Thyroid gland (tissue), 4 donors: ENCODE measurements around the gene CLSTN2.

ENCODE experiments used
- POLR2A ChIP-seq, 2 donors: fragments of 450-650 bp; IDR thresholded peaks; one replicate each; pipeline ENCODE4 v1.6.1; 2017; ENCODE audit warnings: antibody characterized with exemption in 2 of 2, mild to moderate bottlenecking in 2 of 2, moderate library complexity in 1 of 2
- TF ChIP-seq, protein P1 (sequence below), 6 experiments: fragments of 200-600 bp in 3 of 6; fragments of 450-650 bp in 3 of 6; sonication (generic) in 3 of 6; IDR thresholded peaks; one replicate each; pipeline ENCODE4 v1.5.1; 2016 to 2019; ENCODE audit warnings: antibody characterized with exemption in 6 of 6, mild to moderate bottlenecking in 2 of 6, inconsistent platforms in 1 of 6, moderate library complexity in 1 of 6

DNA sequence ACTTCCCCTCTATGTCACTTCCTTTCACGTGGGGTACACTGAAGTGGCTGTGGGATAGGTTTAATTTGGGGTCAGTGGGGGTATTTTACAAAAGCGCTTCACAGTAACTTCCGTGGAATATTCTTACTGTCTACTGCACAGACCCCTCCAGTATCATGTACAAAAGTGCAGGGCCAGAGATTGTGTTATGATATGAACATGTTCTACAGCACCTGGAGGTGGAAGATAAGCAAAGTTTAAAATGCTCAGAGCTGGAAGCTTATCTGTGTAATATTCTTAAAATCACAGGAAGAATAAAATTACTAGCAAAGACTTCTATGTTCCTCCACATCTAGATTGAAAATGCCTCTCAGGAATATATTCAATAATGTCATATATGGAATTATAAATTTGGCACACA is 658.8 kb downstream of the CLSTN2 start:
- TF ChIP-seq POLR2A (IDR thresholded peaks at IDR 0.05): no peak
- TF ChIP-seq, protein P1, sequence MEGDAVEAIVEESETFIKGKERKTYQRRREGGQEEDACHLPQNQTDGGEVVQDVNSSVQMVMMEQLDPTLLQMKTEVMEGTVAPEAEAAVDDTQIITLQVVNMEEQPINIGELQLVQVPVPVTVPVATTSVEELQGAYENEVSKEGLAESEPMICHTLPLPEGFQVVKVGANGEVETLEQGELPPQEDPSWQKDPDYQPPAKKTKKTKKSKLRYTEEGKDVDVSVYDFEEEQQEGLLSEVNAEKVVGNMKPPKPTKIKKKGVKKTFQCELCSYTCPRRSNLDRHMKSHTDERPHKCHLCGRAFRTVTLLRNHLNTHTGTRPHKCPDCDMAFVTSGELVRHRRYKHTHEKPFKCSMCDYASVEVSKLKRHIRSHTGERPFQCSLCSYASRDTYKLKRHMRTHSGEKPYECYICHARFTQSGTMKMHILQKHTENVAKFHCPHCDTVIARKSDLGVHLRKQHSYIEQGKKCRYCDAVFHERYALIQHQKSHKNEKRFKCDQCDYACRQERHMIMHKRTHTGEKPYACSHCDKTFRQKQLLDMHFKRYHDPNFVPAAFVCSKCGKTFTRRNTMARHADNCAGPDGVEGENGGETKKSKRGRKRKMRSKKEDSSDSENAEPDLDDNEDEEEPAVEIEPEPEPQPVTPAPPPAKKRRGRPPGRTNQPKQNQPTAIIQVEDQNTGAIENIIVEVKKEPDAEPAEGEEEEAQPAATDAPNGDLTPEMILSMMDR (IDR thresholded peaks at IDR 0.05): no peak
